DOHH2 (cell line): ENCODE data around the gene KRTAP19-8.

Source experiments
- H3F3A ChIP-seq: fragments of 200-600 bp; sonication (generic), shearing (Covaris generic); 2 replicates; pipeline ENCODE4 v1.6.0; 2016; ENCODE audit warnings: antibody characterized with exemption, mild to moderate bottlenecking; ENCODE audit not compliant: control insufficient read depth, insufficient read depth
- H3K27ac ChIP-seq: fragments of 200-600 bp; sonication (generic); 2 replicates; pipeline ENCODE4 v1.5.1; 2014; ENCODE audit warnings: low read depth, mild to moderate bottlenecking, low read length, moderate library complexity
- H3K27me3 ChIP-seq: fragments of 200-600 bp; sonication (generic); 2 replicates; pipeline ENCODE4 v1.6.1; 2014; ENCODE audit warnings: mild to moderate bottlenecking, low read length, mixed read lengths; ENCODE audit not compliant: control insufficient read depth
- H3K36me3 ChIP-seq: fragments of 200-600 bp; sonication (generic); 2 replicates; pipeline ENCODE4 v1.6.1; 2014; ENCODE audit warnings: mild to moderate bottlenecking, low read length, moderate library complexity, mixed read lengths; ENCODE audit not compliant: control insufficient read depth
- H3K4me1 ChIP-seq: fragments of 200-600 bp; sonication (generic); 2 replicates; pipeline ENCODE4 v1.6.1; 2014; ENCODE audit warnings: mild to moderate bottlenecking, low read length, mixed read lengths; ENCODE audit not compliant: control insufficient read depth
- H3K4me2 ChIP-seq: fragments of 200-600 bp; sonication (generic); 2 replicates; pipeline ENCODE4 v1.6.0; 2014; ENCODE audit warnings: mild to moderate bottlenecking, low read length, moderate library complexity
- H3K4me3 ChIP-seq: fragments of 200-600 bp; sonication (generic); 2 replicates; pipeline ENCODE4 v1.5.1; 2014; ENCODE audit warnings: mild to moderate bottlenecking, low read length, mixed read lengths
- H3K79me2 ChIP-seq: fragments of 200-600 bp; sonication (generic); 2 replicates; pipeline ENCODE4 v1.6.1; 2014; ENCODE audit warnings: mild to moderate bottlenecking, low read length, mixed read lengths; ENCODE audit not compliant: control insufficient read depth
- H3K9me2 ChIP-seq: fragments of 200-600 bp; sonication (generic); replicated peaks from 2 replicates; pipeline ENCODE4 v1.6.1; 2014; ENCODE audit warnings: mild to moderate bottlenecking, low read length, mixed read lengths; ENCODE audit not compliant: control insufficient read depth
- H3K9me3 ChIP-seq: fragments of 200-600 bp; sonication (generic); 2 replicates; pipeline ENCODE4 v1.6.1; 2014; ENCODE audit warnings: antibody characterized with exemption, low read length, mixed read lengths; ENCODE audit not compliant: control insufficient read depth, insufficient read depth
- H4K20me1 ChIP-seq: fragments of 200-600 bp; sonication (generic); 2 replicates; pipeline ENCODE4 v1.6.0; 2014; ENCODE audit warnings: low read depth, mild to moderate bottlenecking, antibody characterized with exemption, low read length, moderate library complexity; ENCODE audit not compliant: control insufficient read depth, insufficient read depth
- CTCF ChIP-seq: fragments of 200-600 bp; sonication (generic); IDR thresholded peaks from one replicate; pipeline ENCODE4 v1.5.1; 2014; ENCODE audit warnings: antibody characterized with exemption, mild to moderate bottlenecking, low read depth, low read length; ENCODE audit not compliant: poor library complexity, severe bottlenecking
- EZH2phosphoT487 ChIP-seq: fragments of 200-600 bp; sonication (generic); IDR thresholded peaks from 2 replicates; pipeline ENCODE4 v1.6.1; 2017; ENCODE audit warnings: borderline replicate concordance, mild to moderate bottlenecking, antibody characterized with exemption, low read length, moderate library complexity, mixed read lengths

KRTAP19-8 gene

GRCh38 chr21:30994932-30995331 is 43.3 kb downstream of the KRTAP19-8 start:
- no peaks in the 10 kb centered on the region for H3K27me3 ChIP-seq
- no peak overlapping the region for H3K4me2 ChIP-seq
- H3K79me2 ChIP-seq: no peaks in the 10 kb centered on the region
- H3K27ac ChIP-seq: no peak overlapping the region
- H3K9me3 ChIP-seq: no peaks in the 10 kb centered on the region
- H4K20me1 ChIP-seq: no peaks in the 10 kb centered on the region
- H3K4me1 ChIP-seq: no peaks in the 10 kb centered on the region
- no peak overlapping the region for H3K4me3 ChIP-seq
- TF ChIP-seq CTCF (no peak), EZH2phosphoT487 (no peak)
- H3K36me3 ChIP-seq: no peaks in the 10 kb centered on the region
- H3F3A ChIP-seq: no peaks in the 10 kb centered on the region
- H3K9me2 ChIP-seq: no peaks in the 10 kb centered on the region

GRCh38 chr21:30990514-30991262 is 47.6 kb downstream of the KRTAP19-8 start:
- Histone ChIP-seq H3K27me3 (no peaks in the 10 kb centered on the region), H3K4me3 (no peak overlapping the region)

GRCh38 chr21:30988706-30989105 is 49.6 kb downstream of the KRTAP19-8 start:
- Histone ChIP-seq H3K36me3 (no peaks in the 10 kb centered on the region), H3K9me2 (no peaks in the 10 kb centered on the region), H3F3A (no peaks in the 10 kb centered on the region), H3K79me2 (no peaks in the 10 kb centered on the region), H3K4me3 (no peak overlapping the region), H3K27ac (no peak overlapping the region), H3K4me1 (no peaks in the 10 kb centered on the region), H3K9me3 (no peaks in the 10 kb centered on the region), H3K4me2 (no peak overlapping the region), H3K27me3 (no peaks in the 10 kb centered on the region), H4K20me1 (no peaks in the 10 kb centered on the region)
- TF ChIP-seq EZH2phosphoT487: no peak
- TF ChIP-seq CTCF: no peak

More at GRCh38 chr21:30990514-30991262, 47.6 kb downstream of the KRTAP19-8 start:
- TF ChIP-seq CTCF (no peak), EZH2phosphoT487 (no peak)
- H3K79me2 ChIP-seq: no peaks in the 10 kb centered on the region
- H3K9me2 ChIP-seq: no peaks in the 10 kb centered on the region
- no peaks in the 10 kb centered on the region for H3K36me3 ChIP-seq
- H3K27ac ChIP-seq: no peak overlapping the region
- H3F3A ChIP-seq: no peaks in the 10 kb centered on the region
- H3K4me2 ChIP-seq: no peak overlapping the region
- H3K9me3 ChIP-seq: no peaks in the 10 kb centered on the region
- H4K20me1 ChIP-seq: no peaks in the 10 kb centered on the region
- no peaks in the 10 kb centered on the region for H3K4me1 ChIP-seq
